Central memory CD8-positive, alpha-beta T cell (primary cell): ENCODE data around the gene TEDC2.

Experiments used
- ATAC-seq: fragments of 150-1000 bp; cut with Tn5 transposase; replicated peaks from 2 replicates; pipeline ENCODE4 v1.10.0; 2022; ENCODE audit warnings: mild to moderate bottlenecking, moderate FRiP score, moderate number of reproducible peaks; ENCODE audit not compliant: poor library complexity, severe bottlenecking; ENCODE audit errors: extremely low read depth
- DNase-seq, 2 donors: peaks; one replicate each; pipeline ENCODE4 v3.0.0; 2021; ENCODE audit warnings: low spot score in 2 of 2
- H3K27ac Mint-ChIP-seq: one replicate; pipeline ENCODE4 v1.8.0; 2022; ENCODE audit warnings: low read depth, mild to moderate bottlenecking, moderate library complexity, mixed read lengths
- H3K27me3 Mint-ChIP-seq: one replicate; pipeline ENCODE4 v1.8.0; 2022; ENCODE audit warnings: mixed read lengths
- H3K36me3 Mint-ChIP-seq: one replicate; pipeline ENCODE4 v1.8.0; 2022; ENCODE audit warnings: mild to moderate bottlenecking, moderate library complexity, mixed read lengths; ENCODE audit not compliant: insufficient read depth
- H3K4me1 Mint-ChIP-seq: one replicate; pipeline ENCODE4 v1.8.0; 2022; ENCODE audit warnings: mixed read lengths
- H3K4me3 Mint-ChIP-seq: one replicate; pipeline ENCODE4 v1.8.0; 2022; ENCODE audit warnings: mild to moderate bottlenecking, moderate library complexity, mixed read lengths
- H3K9me3 Mint-ChIP-seq: one replicate; pipeline ENCODE4 v1.8.0; 2022; ENCODE audit warnings: mixed read lengths

The TEDC2 gene

DNA sequence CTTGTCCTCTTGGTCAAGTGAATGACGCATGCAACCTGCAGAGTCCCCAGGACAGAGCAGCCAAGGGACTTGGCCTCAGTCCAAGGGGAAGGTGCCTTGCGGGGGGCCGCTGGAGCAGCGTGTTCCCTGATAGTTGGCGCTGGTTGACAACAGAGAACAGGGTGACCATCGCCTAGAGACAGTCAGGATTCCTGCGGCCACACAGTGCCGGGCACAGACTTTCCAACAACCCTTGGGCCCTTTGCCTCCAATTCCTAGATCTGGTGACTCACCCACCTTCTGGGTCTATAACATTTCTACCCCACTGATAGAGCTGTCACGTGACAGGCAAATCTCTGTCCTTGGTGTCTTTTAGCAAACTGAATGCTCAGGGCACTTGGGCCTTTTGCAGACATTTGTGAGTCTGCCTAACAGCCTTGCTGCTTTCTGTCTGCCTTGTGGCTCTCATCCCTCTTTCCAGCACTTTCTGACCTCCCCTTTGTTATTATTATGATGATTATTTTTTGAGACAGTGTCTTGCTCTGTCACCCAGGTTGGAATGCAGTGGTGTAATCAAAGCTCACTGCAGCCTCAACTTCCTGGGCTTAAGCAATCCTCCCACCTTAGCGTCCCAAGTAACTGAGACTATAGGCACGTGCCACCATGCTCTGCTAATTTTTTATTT, 11.9 kb upstream of the TEDC2 start:
- no peak for ATAC-seq
- no peaks in the 10 kb centered on the region for H3K27me3 Mint-ChIP-seq
- no peaks in the 10 kb centered on the region for H3K9me3 Mint-ChIP-seq
- H3K36me3 Mint-ChIP-seq = peaks cover 24% of the 10 kb centered on the region
- H3K4me3 Mint-ChIP-seq = no peak overlapping the region
- H3K4me1 Mint-ChIP-seq = no peaks in the 10 kb centered on the region
- DNase-seq = no peak
- no peak overlapping the region for H3K27ac Mint-ChIP-seq

DNA sequence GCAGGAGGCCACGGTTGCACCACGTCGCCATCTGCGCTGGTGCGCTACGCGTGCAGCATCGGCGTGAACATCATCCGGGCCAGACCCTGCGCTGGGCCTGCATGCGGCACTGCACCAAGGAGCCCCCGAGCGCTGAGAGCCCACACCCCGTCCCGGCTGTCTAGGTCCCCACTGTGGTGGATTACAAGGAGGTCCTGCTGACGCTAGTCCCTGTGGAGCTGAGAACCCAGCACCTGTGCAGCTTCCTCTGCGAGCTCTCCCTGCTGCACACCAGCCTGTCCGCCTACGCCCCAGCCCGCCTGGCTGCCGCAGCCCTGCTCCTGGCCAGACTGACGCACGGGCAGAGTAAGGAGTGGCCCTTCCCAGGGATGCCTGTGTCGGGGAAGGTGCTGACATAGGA, 10.8 kb upstream of the TEDC2 start:
- Mint-ChIP-seq H3K4me3 (no peak overlapping the region), H3K36me3 (peaks cover 21% of the 10 kb centered on the region), H3K9me3 (no peaks in the 10 kb centered on the region), H3K27ac (no peak overlapping the region), H3K4me1 (no peaks in the 10 kb centered on the region), H3K27me3 (no peaks in the 10 kb centered on the region)
- no peak for DNase-seq
- ATAC-seq = no peak

DNA sequence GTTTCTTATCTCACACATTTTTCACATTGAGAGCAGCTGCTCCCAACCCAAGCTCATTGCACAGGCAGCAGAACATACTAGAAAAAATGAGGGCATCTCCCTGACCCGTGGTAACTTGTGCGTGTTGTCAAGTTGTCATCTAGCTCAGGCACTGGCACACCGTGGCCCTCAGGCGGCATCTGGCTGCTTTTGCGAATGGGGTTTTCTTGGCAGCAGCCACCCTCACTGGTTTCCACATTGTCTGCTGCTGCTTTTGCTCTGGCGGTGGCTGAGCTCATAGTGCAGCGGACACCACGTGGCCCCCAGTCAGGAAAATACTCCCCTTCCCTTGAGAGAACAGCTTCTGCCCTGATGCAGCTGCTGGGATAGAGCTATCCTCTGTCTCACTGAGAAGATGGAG, 9.4 kb upstream of the TEDC2 start:
- DNase-seq (no peak), ATAC-seq (no peak)
- no peaks in the 10 kb centered on the region for H3K9me3 Mint-ChIP-seq
- H3K36me3 Mint-ChIP-seq = peaks cover 17% of the 10 kb centered on the region
- no peaks in the 10 kb centered on the region for H3K27me3 Mint-ChIP-seq
- H3K4me1 Mint-ChIP-seq = no peaks in the 10 kb centered on the region
- H3K4me3 Mint-ChIP-seq = no peak overlapping the region
- H3K27ac Mint-ChIP-seq = no peak overlapping the region

DNA sequence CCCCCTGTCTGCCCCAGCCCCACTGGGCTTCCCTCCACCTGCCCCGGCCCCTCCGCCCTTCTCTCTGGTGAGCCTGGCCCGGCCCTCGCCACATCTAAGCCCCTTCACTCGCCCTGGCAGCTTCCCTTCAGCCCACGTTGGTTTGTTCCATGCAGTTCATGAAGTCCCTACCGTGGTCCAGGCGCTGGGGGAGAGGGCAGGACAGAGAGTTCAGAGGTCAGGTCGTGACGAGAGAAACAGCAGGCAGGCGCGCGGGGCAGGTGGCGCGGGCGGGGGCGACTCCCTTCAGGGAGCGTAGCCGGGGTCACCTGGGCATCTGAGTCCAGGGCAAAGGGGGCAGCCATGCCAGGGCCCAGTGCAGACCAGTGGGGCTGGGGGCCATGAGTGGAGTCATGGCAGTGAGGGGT, 8.9 kb upstream of the TEDC2 start:
- no peaks in the 10 kb centered on the region for H3K9me3 Mint-ChIP-seq
- H3K4me1 Mint-ChIP-seq = no peaks in the 10 kb centered on the region
- no peaks in the 10 kb centered on the region for H3K27me3 Mint-ChIP-seq
- ATAC-seq (no peak), DNase-seq (no peak)
- H3K27ac Mint-ChIP-seq = no peak overlapping the region
- H3K36me3 Mint-ChIP-seq = peaks cover 14% of the 10 kb centered on the region
- no peak overlapping the region for H3K4me3 Mint-ChIP-seq

DNA sequence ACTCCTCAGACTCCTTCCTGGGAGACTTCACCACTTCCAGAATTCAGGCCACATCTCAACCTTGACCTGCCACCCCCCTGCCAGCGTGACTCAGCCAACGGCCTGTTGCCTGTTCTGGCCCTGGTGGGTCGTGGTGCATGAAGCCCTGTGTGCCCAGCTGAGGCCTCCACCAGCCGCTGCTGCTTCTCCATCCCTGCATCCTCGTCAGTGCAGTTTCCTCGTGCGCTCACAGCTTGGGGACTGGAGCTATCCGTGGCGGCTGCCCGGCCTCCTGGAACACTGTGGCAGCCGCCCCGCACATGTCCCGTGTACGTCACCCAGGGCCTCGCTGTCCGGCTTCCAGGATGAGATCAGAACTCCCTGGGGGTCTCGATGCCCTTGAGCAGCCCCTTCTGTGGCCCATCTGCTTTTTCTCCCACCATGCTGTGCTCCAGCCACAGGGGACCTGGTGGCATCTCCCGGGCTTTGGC, 8.0 kb upstream of the TEDC2 start:
- Mint-ChIP-seq H3K27ac (no peak overlapping the region), H3K4me3 (no peak overlapping the region), H3K4me1 (no peaks in the 10 kb centered on the region), H3K9me3 (no peaks in the 10 kb centered on the region), H3K27me3 (no peaks in the 10 kb centered on the region), H3K36me3 (peaks cover 11% of the 10 kb centered on the region)
- DNase-seq (no peak), ATAC-seq (no peak)

DNA sequence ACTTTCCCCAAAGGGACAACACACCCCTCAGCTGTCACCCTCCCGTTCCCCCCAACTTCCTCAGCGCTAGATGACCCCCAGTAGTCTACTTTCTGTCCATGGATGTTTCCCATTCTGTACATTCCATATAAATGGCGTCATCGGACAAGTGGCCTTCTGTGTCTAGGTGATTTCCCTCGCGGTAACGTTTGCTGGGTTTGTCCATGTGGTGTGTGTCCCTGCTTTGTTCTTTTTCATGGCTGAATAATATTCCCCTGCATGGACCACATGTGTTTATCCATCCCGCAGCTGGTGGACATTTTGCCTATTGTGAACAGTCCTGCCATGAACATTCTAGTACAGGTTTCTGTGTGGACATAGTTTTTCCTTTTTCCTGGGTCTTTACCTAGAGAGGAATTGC, 7.3 kb upstream of the TEDC2 start:
- H3K4me3 Mint-ChIP-seq = no peak overlapping the region
- H3K27me3 Mint-ChIP-seq = no peaks in the 10 kb centered on the region
- ATAC-seq (no peak), DNase-seq (no peak)
- peaks cover 11% of the 10 kb centered on the region for H3K36me3 Mint-ChIP-seq
- no peak overlapping the region for H3K27ac Mint-ChIP-seq
- H3K4me1 Mint-ChIP-seq = no peaks in the 10 kb centered on the region
- H3K9me3 Mint-ChIP-seq = no peaks in the 10 kb centered on the region

DNA sequence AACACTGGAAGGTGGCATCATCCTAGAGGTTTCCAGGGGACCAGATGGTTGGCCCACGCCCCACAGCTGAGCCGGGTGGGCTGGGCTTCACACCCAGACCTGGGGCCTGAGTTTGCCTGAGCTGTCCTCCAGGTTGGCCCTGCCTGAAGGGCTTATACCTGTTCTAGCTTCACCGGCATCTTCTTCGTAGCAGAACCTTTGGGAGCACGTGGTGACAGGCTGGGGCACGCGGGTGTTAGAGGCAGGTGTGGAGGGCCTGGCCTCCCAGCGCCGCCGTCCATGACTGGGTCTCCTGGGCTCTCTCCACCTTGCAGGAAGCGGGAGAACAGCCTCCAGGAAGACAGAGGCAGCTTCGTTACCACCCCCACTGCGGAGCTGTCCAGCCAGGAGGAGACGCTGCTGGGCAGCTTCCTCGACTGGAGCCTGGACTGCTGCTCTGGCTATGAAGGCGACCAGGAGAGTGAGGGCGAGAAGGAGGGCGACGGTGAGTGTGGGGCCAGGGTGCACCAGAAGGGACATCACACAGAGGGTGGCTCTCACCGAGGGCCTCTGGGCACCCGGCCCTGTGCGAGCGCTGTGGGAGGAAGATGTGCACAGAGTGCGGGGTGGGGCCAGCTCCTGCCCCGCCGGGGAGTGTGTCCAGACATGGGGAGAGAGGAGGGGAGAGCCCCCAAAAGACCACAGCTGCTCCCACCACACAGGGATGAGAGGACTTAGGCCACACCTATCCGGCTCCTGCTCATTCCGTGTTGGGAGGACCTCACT, 4.6 kb upstream of the TEDC2 start:
- ATAC-seq = no peak
- no peaks in the 10 kb centered on the region for H3K9me3 Mint-ChIP-seq
- no peak for DNase-seq
- no peaks in the 10 kb centered on the region for H3K27me3 Mint-ChIP-seq
- H3K4me1 Mint-ChIP-seq = peaks cover 6% of the 10 kb centered on the region
- peaks cover 13% of the 10 kb centered on the region for H3K36me3 Mint-ChIP-seq
- H3K4me3 Mint-ChIP-seq = no peak overlapping the region
- H3K27ac Mint-ChIP-seq = no peak overlapping the region

DNA sequence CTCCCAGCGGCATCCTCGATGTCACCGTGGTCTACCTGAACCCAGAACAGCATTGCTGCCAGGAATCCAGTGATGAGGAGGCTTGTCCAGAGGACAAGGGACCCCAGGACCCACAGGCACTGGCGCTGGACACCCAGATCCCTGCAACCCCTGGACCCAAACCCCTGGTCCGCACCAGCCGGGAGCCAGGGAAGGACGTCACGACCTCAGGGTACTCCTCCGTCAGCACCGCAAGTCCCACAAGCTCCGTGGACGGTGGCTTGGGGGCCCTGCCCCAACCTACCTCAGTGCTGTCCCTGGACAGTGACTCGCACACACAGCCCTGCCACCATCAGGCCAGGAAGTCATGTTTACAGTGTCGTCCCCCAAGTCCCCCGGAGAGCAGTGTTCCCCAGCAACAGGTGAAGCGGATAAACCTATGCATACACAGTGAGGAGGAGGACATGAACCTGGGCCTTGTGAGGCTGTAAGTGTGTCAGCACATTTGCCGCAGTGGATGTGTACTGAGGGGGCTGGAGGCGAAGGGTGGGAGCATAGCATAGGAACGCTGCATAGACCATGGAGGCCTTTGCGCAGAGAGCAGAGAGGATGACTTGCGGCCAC, 3.3 kb upstream of the TEDC2 start:
- H3K4me3 Mint-ChIP-seq = no peak overlapping the region
- H3K27me3 Mint-ChIP-seq = no peaks in the 10 kb centered on the region
- DNase-seq (no peak), ATAC-seq (no peak)
- H3K27ac Mint-ChIP-seq = no peak overlapping the region
- no peaks in the 10 kb centered on the region for H3K9me3 Mint-ChIP-seq
- peaks cover 8% of the 10 kb centered on the region for H3K36me3 Mint-ChIP-seq
- peaks cover 6% of the 10 kb centered on the region for H3K4me1 Mint-ChIP-seq

DNA sequence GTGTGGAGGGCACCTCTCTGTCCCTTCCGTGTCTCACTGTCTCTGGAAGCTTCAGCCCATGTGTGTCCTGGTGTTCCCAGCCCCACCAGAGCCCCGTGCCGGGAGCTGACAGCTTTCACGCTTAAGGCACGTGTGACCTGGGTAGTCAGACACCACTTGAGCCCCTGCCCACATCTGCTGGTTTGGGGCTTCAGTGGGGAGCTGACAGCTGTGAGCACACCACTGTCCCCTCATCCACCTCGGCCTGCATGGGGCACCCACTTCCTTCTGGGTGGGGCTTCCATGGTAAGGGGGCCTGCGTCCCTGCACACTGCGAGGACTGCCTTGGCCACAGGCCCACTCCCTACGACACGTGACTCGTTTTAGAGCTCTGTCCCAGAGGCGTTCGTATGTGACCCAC, 2.6 kb upstream of the TEDC2 start:
- no peak overlapping the region for H3K4me3 Mint-ChIP-seq
- no peak for DNase-seq
- H3K4me1 Mint-ChIP-seq = peaks cover 6% of the 10 kb centered on the region
- peaks cover 5% of the 10 kb centered on the region for H3K36me3 Mint-ChIP-seq
- no peak overlapping the region for H3K27ac Mint-ChIP-seq
- ATAC-seq = no peak
- H3K9me3 Mint-ChIP-seq = no peaks in the 10 kb centered on the region
- no peaks in the 10 kb centered on the region for H3K27me3 Mint-ChIP-seq

DNA sequence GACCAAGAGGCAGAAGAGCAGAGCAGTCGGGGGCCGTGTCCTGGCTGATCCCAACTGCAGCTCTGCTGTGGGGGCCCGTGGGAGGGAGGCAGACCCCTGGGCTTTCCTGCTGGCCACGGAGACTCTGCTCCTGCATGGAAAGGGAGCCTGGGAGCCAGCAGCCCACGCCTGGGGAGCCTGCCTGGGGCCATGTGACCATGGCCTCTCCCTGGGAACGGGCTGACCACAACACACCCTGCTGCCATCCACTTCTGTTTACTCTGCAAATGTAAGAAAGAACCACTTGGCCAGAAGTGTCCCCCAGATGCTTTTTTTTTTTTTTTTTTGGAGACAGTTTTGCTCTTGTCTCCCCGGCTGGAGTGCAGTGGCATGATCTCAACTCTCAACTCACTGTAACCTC, 2.0 kb upstream of the TEDC2 start:
- Mint-ChIP-seq H3K27ac (no peak overlapping the region), H3K27me3 (no peaks in the 10 kb centered on the region), H3K36me3 (peaks cover 5% of the 10 kb centered on the region), H3K4me1 (peaks cover 6% of the 10 kb centered on the region), H3K9me3 (no peaks in the 10 kb centered on the region), H3K4me3 (no peak overlapping the region)
- ATAC-seq (no peak), DNase-seq (no peak)

DNA sequence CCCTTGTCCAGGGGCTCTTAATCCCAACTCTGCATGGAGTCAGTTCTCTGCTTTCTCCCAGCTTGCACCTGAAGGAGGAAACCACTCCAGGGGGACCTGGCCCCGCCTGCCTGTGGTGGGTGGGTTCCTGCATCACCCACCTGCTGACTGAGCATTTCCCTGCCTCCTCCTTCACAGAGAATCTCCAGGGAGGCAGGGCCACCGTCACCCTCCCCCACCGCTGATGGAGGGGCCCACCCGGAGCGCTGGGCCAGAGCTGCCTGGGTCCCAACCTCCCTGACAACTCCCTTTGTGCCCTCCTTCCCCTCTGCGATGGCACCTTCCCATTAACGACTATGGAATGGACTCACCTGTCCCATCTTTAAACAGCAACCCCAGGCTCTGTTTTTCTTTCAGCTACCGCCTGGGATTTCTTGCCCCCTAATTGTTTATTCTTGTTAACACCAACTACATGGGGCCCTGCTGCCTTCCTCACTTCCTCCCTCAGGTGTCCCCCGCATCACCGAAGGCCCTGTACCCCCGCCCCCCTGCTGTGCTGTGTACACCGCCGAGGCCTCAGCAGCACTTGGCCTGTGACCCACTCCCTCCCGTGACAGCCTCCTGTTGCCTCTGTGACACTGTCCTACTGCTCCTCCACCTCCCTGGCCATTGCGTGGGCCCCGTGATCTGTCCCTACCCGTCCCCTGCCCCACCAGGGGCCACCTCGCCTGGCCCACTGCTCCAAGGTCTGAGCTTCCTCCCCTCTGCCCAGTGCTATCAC, 842 bp upstream of the TEDC2 start:
- H3K36me3 Mint-ChIP-seq = peaks cover 5% of the 10 kb centered on the region
- no peaks in the 10 kb centered on the region for H3K9me3 Mint-ChIP-seq
- H3K27me3 Mint-ChIP-seq = no peaks in the 10 kb centered on the region
- H3K4me1 Mint-ChIP-seq = peaks cover 6% of the 10 kb centered on the region
- ATAC-seq (no peak), DNase-seq (no peak)
- peak overlapping the region; percentile 24 for H3K27ac Mint-ChIP-seq
- H3K4me3 Mint-ChIP-seq = peak overlapping the region; percentile 76

DNA sequence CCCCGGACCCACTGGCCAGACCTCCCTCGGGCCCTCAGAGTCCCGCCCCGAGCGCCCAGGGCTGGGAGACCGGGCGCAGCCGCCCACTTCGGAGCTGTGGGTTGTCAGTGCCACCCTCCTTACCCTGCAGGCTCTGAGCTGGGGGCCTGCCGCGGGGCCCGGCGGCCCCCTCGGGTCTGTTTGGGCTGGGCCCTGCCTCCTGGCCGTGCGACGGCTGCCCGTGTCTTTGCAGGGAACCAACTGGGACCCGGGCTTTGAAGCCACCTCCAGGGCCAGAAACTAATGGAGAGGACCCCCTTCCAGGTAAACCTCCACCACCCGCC, 443 bp downstream of the TEDC2 start:
- Mint-ChIP-seq H3K36me3 (peaks cover 3% of the 10 kb centered on the region), H3K27me3 (no peaks in the 10 kb centered on the region), H3K4me1 (peaks cover 6% of the 10 kb centered on the region), H3K9me3 (no peaks in the 10 kb centered on the region), H3K4me3 (no peak overlapping the region), H3K27ac (no peak overlapping the region)
- DNase-seq = no peak
- ATAC-seq = peak; percentile 2
